Neural cell (in vitro differentiated cells): ENCODE data around the gene SLC16A1. TPM values are rescaled to one million over a fixed set of nuclear protein-coding genes. Genes with fewer than 3 reads are reported as not detected.

Experiments
- H2AFZ ChIP-seq: fragments of 200-600, 300-800 bp; sonication (generic), shearing (Covaris generic); 2 replicates; pipeline ENCODE4 v1.6.0; 2014; ENCODE audit warnings: low read depth, mild to moderate bottlenecking, antibody characterized with exemption, low read length, moderate library complexity
- H3F3A ChIP-seq: fragments of 200-600 bp; shearing (Covaris generic); 2 replicates; pipeline ENCODE4 v1.6.1; 2016; ENCODE audit warnings: mild to moderate bottlenecking, moderate library complexity, mixed read lengths, antibody characterized with exemption, low read length; ENCODE audit not compliant: insufficient read depth, poor library complexity, severe bottlenecking
- H3K27ac ChIP-seq: fragments of 200-600, 300-800 bp; sonication (generic), shearing (Covaris generic); 2 replicates; pipeline ENCODE4 v1.5.1; 2014; ENCODE audit warnings: mild to moderate bottlenecking, low read length, moderate library complexity
- H3K27me3 ChIP-seq: fragments of 300-800, 200-600 bp; sonication (generic), shearing (Covaris generic); 2 replicates; pipeline ENCODE4 v1.6.0; 2014; ENCODE audit warnings: mild to moderate bottlenecking, low read depth, low read length, moderate library complexity; ENCODE audit not compliant: insufficient read depth
- H3K36me3 ChIP-seq: fragments of 300-800, 200-600 bp; sonication (generic), shearing (Covaris generic); 2 replicates; pipeline ENCODE4 v1.5.1; 2014; ENCODE audit warnings: mild to moderate bottlenecking, antibody characterized with exemption, low read length, moderate library complexity; ENCODE audit not compliant: insufficient read depth
- H3K4me2 ChIP-seq: fragments of 300-800, 200-600 bp; sonication (generic), shearing (Covaris generic); 2 replicates; pipeline ENCODE4 v1.6.0; 2014; ENCODE audit warnings: mild to moderate bottlenecking, low read length
- H3K4me3 ChIP-seq: fragments of 300-800, 200-600 bp; sonication (generic), shearing (Covaris generic); 2 replicates; pipeline ENCODE4 v1.5.1; 2014; ENCODE audit warnings: mild to moderate bottlenecking, low read length, moderate library complexity
- H3K79me2 ChIP-seq: fragments of 200-600 bp; shearing (Covaris generic); replicated peaks from 2 replicates; pipeline ENCODE4 v1.6.0; 2014; ENCODE audit warnings: mild to moderate bottlenecking, low read length, moderate library complexity; ENCODE audit not compliant: insufficient read depth
- H3K9ac ChIP-seq: fragments of 300-800, 200-600 bp; sonication (generic), shearing (Covaris generic); 2 replicates; pipeline ENCODE4 v1.6.1; 2016; ENCODE audit warnings: mild to moderate bottlenecking, low read length, mixed read lengths
- H3K9me2 ChIP-seq: fragments of 200-600 bp; shearing (Covaris generic); 2 replicates; pipeline ENCODE4 v1.6.1; 2016; ENCODE audit warnings: mild to moderate bottlenecking, low read length, mixed read lengths; ENCODE audit not compliant: insufficient read depth
- H3K9me3 ChIP-seq: fragments of 200-600, 300-800 bp; sonication (generic), shearing (Covaris generic); 2 replicates; pipeline ENCODE4 v1.6.1; 2016; ENCODE audit warnings: mild to moderate bottlenecking, mixed run types, low read length, moderate library complexity, mixed read lengths
- H4K20me1 ChIP-seq: fragments of 200-600 bp; shearing (Covaris generic); 2 replicates; pipeline ENCODE4 v1.6.1; 2016; ENCODE audit warnings: mild to moderate bottlenecking, mixed run types; ENCODE audit not compliant: insufficient read depth
- CTCF ChIP-seq: fragments of 450-650 bp; IDR thresholded peaks from 2 replicates; pipeline ENCODE4 v1.5.1; 2014; ENCODE audit warnings: antibody characterized with exemption, mild to moderate bottlenecking, moderate library complexity; ENCODE audit not compliant: poor library complexity, severe bottlenecking
- EP300 ChIP-seq: fragments of 450-650 bp; conservative IDR thresholded peaks from 2 replicates; pipeline ENCODE4 v1.6.1; 2014; ENCODE audit warnings: antibody characterized with exemption, mild to moderate bottlenecking, moderate library complexity; ENCODE audit not compliant: poor library complexity, severe bottlenecking
- EZH2 ChIP-seq: fragments of 200-600, 300-800 bp; shearing (Covaris generic), sonication (generic); IDR thresholded peaks from 2 replicates; pipeline ENCODE4 v1.6.1; 2014; ENCODE audit warnings: antibody characterized with exemption, low read length, borderline replicate concordance, mild to moderate bottlenecking; ENCODE audit not compliant: insufficient read depth, poor library complexity, severe bottlenecking
- MXI1 ChIP-seq: fragments of 450-650 bp; conservative IDR thresholded peaks from 2 replicates; pipeline ENCODE4 v1.6.1; 2014; ENCODE audit warnings: antibody characterized with exemption, mild to moderate bottlenecking; ENCODE audit not compliant: poor library complexity, severe bottlenecking
- POLR2AphosphoS5 ChIP-seq: IDR thresholded peaks from 2 replicates; pipeline ENCODE4 v1.6.1; 2012
- RAD21 ChIP-seq: fragments of 450-650 bp; conservative IDR thresholded peaks from 2 replicates; pipeline ENCODE4 v1.6.1; 2014; ENCODE audit warnings: antibody characterized with exemption, mild to moderate bottlenecking, moderate library complexity
- REST ChIP-seq: IDR thresholded peaks from 2 replicates; pipeline ENCODE4 v1.6.1; 2012; ENCODE audit warnings: borderline replicate concordance
- SMC3 ChIP-seq: fragments of 450-650 bp; conservative IDR thresholded peaks from 2 replicates; pipeline ENCODE4 v1.6.1; 2014; ENCODE audit warnings: antibody characterized with exemption, mild to moderate bottlenecking, moderate library complexity; ENCODE audit not compliant: poor library complexity
- TAF1 ChIP-seq: IDR thresholded peaks from 2 replicates; pipeline ENCODE4 v1.6.1; 2012; ENCODE audit warnings: low read depth
- polyA plus RNA-seq: library from polyadenylated mRNA; depleted of rRNA; stranded (reverse); fragments of >200 nt; gene quantifications from 2 replicates; pipeline ENCODE4 v1.2.3, GENCODE V29; 2014
- small RNA-seq, 3 experiments: library from RNA; depleted of rRNA; stranded (forward); fragments of <200 nt; gene quantifications; one replicate each; pipeline ENCODE3, GENCODE V24; 2012

Gene SLC16A1
- polyA plus RNA-seq, 1 donor from 2014 or later = 18.6 TPM

GRCh38 chr1:112862753-112863426, 93.1 kb downstream of the SLC16A1 start:
- Histone ChIP-seq H3K9ac (no peak overlapping the region), H3K79me2 (no peaks in the 10 kb centered on the region), H4K20me1 (no peaks in the 10 kb centered on the region), H3K9me3 (no peaks in the 10 kb centered on the region), H3K27me3 (no peaks in the 10 kb centered on the region), H3K36me3 (no peaks in the 10 kb centered on the region), H3K27ac (no peak overlapping the region), H3F3A (no peaks in the 10 kb centered on the region), H3K4me2 (no peak overlapping the region), H3K9me2 (no peaks in the 10 kb centered on the region), H3K4me3 (no peak overlapping the region), H2AFZ (no peak overlapping the region)
- TF ChIP-seq CTCF = no peak
- TF ChIP-seq POLR2AphosphoS5 = no peak
- no peak for TF ChIP-seq TAF1
- no peak for TF ChIP-seq EP300
- TF ChIP-seq REST = no peak
- TF ChIP-seq SMC3 = no peak
- TF ChIP-seq RAD21 = no peak
- no peak for TF ChIP-seq MXI1
- no peak for TF ChIP-seq EZH2

Small RNA genes within 50 kb of the gene (small RNA-seq; reads per million reads assigned to genes)
- 0 reads per million in 3 experiments for gene AL390729.2

Other genes with a start within 250 kb of the SLC16A1 start
- 4.3 and 5.0 TPM in 2 replicates for gene RHOC, start 249.1 kb downstream of the SLC16A1 start, polyA plus RNA-seq
- 0.16 and 1.7 TPM in 2 replicates for gene PPM1J, start 240.9 kb downstream of the SLC16A1 start, polyA plus RNA-seq
- gene LRIG2, start 117.0 kb upstream of the SLC16A1 start, polyA plus RNA-seq = 10.9 and 11.1 TPM in 2 replicates